Upper lobe of left lung (tissue), 6 donors: ENCODE measurements around the gene GPD2. TPM values are rescaled to one million over a fixed set of nuclear protein-coding genes. Genes with fewer than 3 reads are reported as not detected.

Experiments
- ATAC-seq, 2 donors: fragments of 200-7000 bp; cut with Tn5 transposase; one replicate each; pipeline ENCODE4 v1.9.1; 2022; ENCODE audit warnings: mild to moderate bottlenecking in 2 of 2, moderate library complexity in 2 of 2; ENCODE audit not compliant: low FRiP score in 2 of 2
- DNase-seq, 2 donors: peaks; one replicate each; pipeline ENCODE4 v3.0.0-alpha.2; 2019 to 2020
- H3K27ac ChIP-seq, 4 donors: fragments of 200-600 bp; sonication (generic); one replicate each; pipeline ENCODE4 v1.5.1; 2016 to 2019
- H3K27me3 ChIP-seq, 4 donors: fragments of 200-600 bp; sonication (generic); one replicate each; pipeline ENCODE4 v1.5.1; 2017 to 2019
- H3K36me3 ChIP-seq, 4 donors: fragments of 200-600 bp; sonication (generic); one replicate each; pipeline ENCODE4 v1.5.1; 2016 to 2019
- H3K4me1 ChIP-seq, 4 donors: fragments of 200-600 bp; sonication (generic); one replicate each; pipeline ENCODE4 v1.5.1; 2018 to 2019
- H3K4me3 ChIP-seq, 4 donors: fragments of 200-600 bp; sonication (generic); one replicate each; pipeline ENCODE4 v1.5.1; 2017 to 2019; ENCODE audit warnings: mild to moderate bottlenecking in 2 of 4, moderate library complexity in 1 of 4
- H3K9me3 ChIP-seq, 4 donors: fragments of 200-600 bp; sonication (generic); one replicate each; pipeline ENCODE4 v1.5.1; 2018 to 2019
- CTCF ChIP-seq, 6 experiments: fragments of 450-650 bp in 4 of 6; fragments of 200-600 bp in 2 of 6; sonication (generic) in 2 of 6; IDR thresholded peaks; one replicate each; pipeline ENCODE4 v1.5.1; 2016 to 2019; ENCODE audit warnings: antibody characterized with exemption in 6 of 6
- EP300 ChIP-seq, 4 donors: sonication (generic); formaldehyde crosslinking; IDR thresholded peaks; one replicate each; pipeline ENCODE4 v1.5.1; 2017; ENCODE audit warnings: antibody characterized with exemption in 4 of 4, control low read depth in 2 of 4
- POLR2A ChIP-seq, 4 donors: fragments of 450-650 bp; IDR thresholded peaks; one replicate each; pipeline ENCODE4 v1.5.1; 2016 to 2017; ENCODE audit warnings: antibody characterized with exemption in 4 of 4, mild to moderate bottlenecking in 2 of 4
- POLR2AphosphoS5 ChIP-seq, 2 donors: sonication (generic); formaldehyde crosslinking; IDR thresholded peaks; one replicate each; pipeline ENCODE4 v1.5.1; 2017; ENCODE audit warnings: antibody characterized with exemption in 2 of 2
- WGBS, 2 donors: methylation state at CpG; one replicate each; pipeline ENCODE4 v1.1.5; 2017 to 2018; 5-methylcytosine and 5-hydroxymethylcytosine counted together
- total RNA-seq, 6 donors: library from RNA; depleted of rRNA in 4 of 6; stranded (reverse); fragments of >200 nt in 4 of 6; gene quantifications; one replicate each; pipeline versions ENCODE4 v1.1.0 to v1.2.1, GENCODE V29; 2016 to 2021
- donor health status: DM: no; HTN: no; CAD: no; lungs with moderate emphysema.
- donor health status: DM: no; HTN: yes; CAD: no; lungs with severe emphysema.

Gene GPD2
- total RNA-seq, 6 donors from 2014 or later = 37.6 to 142 (median 44.2) TPM

GRCh38 chr2:156548413-156548812 lies 112.2 kb downstream of the GPD2 start:
- DNase-seq (no peak), ATAC-seq (no peak)
- H3K27ac ChIP-seq = no peak overlapping the region
- 85 to 94% methylated on average over 3 of the region's 3 CpGs for WGBS, 2 donors
- H3K9me3 ChIP-seq = no peaks in the 10 kb centered on the region
- peaks cover 0 to 15% (median 0%) of the 10 kb centered on the region in 4 donors for H3K36me3 ChIP-seq
- H3K27me3 ChIP-seq = no peaks in the 10 kb centered on the region
- no peak overlapping the region for H3K4me3 ChIP-seq
- TF ChIP-seq POLR2A (IDR thresholded peaks at IDR 0.05) (no peak), CTCF (IDR thresholded peaks at IDR 0.05) (no peak), EP300 (IDR thresholded peaks at IDR 0.05) (no peak), POLR2AphosphoS5 (IDR thresholded peaks at IDR 0.05) (no peak)
- H3K4me1 ChIP-seq = no peaks in the 10 kb centered on the region

GRCh38 chr2:156553714-156554442 lies 117.7 kb downstream of the GPD2 start:
- DNase-seq = no peak
- peaks cover 0 to 31% (median 9%) of the 10 kb centered on the region in 4 donors for H3K36me3 ChIP-seq
- no peak overlapping the region for H3K4me3 ChIP-seq
- no peaks in the 10 kb centered on the region for H3K9me3 ChIP-seq
- no peak overlapping the region for H3K27ac ChIP-seq
- ATAC-seq = no peak
- no peak for TF ChIP-seq CTCF (IDR thresholded peaks at IDR 0.05)
- no peak for TF ChIP-seq POLR2AphosphoS5 (IDR thresholded peaks at IDR 0.05)
- no peak for TF ChIP-seq POLR2A (IDR thresholded peaks at IDR 0.05)
- TF ChIP-seq EP300 (IDR thresholded peaks at IDR 0.05) = no peak
- H3K4me1 ChIP-seq = no peaks in the 10 kb centered on the region
- H3K27me3 ChIP-seq = no peaks in the 10 kb centered on the region

GRCh38 chr2:156561326-156561725 lies 125.1 kb downstream of the GPD2 start:
- no peak for DNase-seq
- Histone ChIP-seq H3K4me3 (no peak overlapping the region), H3K4me1 (no peaks in the 10 kb centered on the region), H3K27ac (no peak overlapping the region), H3K9me3 (no peaks in the 10 kb centered on the region), H3K36me3 (peaks cover 0 to 18% (median 9%) of the 10 kb centered on the region in 4 donors), H3K27me3 (no peaks in the 10 kb centered on the region)
- no peak for ATAC-seq
- WGBS, 2 donors = 97 to 100% methylated on average over 3 of the region's 3 CpGs
- TF ChIP-seq EP300 (IDR thresholded peaks at IDR 0.05) (no peak), CTCF (IDR thresholded peaks at IDR 0.05) (no peak), POLR2A (IDR thresholded peaks at IDR 0.05) (no peak), POLR2AphosphoS5 (IDR thresholded peaks at IDR 0.05) (no peak)

GRCh38 chr2:156562124-156562523 lies 125.9 kb downstream of the GPD2 start:
- Histone ChIP-seq H3K27me3 (no peaks in the 10 kb centered on the region), H3K9me3 (no peaks in the 10 kb centered on the region), H3K27ac (no peak overlapping the region), H3K4me1 (no peaks in the 10 kb centered on the region), H3K36me3 (peaks cover 0 to 17% (median 9%) of the 10 kb centered on the region in 4 donors), H3K4me3 (no peak overlapping the region)
- ATAC-seq = no peak
- 51 to 67% methylated on average over 1 of the region's 1 CpG for WGBS, 2 donors
- no peak for DNase-seq
- no peak for TF ChIP-seq CTCF (IDR thresholded peaks at IDR 0.05)
- no peak for TF ChIP-seq EP300 (IDR thresholded peaks at IDR 0.05)
- TF ChIP-seq POLR2A (IDR thresholded peaks at IDR 0.05) = no peak
- TF ChIP-seq POLR2AphosphoS5 (IDR thresholded peaks at IDR 0.05) = no peak
